22Rv1 (cell line): Measurements from ENCODE around the gene WDFY3.

Experiments
- ZFX ChIP-seq: fragments of 450-650 bp; IDR thresholded peaks from 2 replicates; pipeline ENCODE4 v1.6.1; 2017; ENCODE audit warnings: antibody characterized with exemption, borderline replicate concordance
- TF ChIP-seq, protein P1 (sequence below): fragments of 450-650 bp; IDR thresholded peaks from 2 replicates; pipeline ENCODE4 v1.5.1; 2017; ENCODE audit warnings: mild to moderate bottlenecking

- TF ChIP-seq, protein P1, sequence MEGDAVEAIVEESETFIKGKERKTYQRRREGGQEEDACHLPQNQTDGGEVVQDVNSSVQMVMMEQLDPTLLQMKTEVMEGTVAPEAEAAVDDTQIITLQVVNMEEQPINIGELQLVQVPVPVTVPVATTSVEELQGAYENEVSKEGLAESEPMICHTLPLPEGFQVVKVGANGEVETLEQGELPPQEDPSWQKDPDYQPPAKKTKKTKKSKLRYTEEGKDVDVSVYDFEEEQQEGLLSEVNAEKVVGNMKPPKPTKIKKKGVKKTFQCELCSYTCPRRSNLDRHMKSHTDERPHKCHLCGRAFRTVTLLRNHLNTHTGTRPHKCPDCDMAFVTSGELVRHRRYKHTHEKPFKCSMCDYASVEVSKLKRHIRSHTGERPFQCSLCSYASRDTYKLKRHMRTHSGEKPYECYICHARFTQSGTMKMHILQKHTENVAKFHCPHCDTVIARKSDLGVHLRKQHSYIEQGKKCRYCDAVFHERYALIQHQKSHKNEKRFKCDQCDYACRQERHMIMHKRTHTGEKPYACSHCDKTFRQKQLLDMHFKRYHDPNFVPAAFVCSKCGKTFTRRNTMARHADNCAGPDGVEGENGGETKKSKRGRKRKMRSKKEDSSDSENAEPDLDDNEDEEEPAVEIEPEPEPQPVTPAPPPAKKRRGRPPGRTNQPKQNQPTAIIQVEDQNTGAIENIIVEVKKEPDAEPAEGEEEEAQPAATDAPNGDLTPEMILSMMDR: no peak
- no peak for TF ChIP-seq ZFX
These were observed 34.0 kb downstream of the WDFY3 start for GRCh38 chr4:84932462-84932861.
